Measurements from ENCODE around the gene DNAJC1. TPM values are rescaled to one million over a fixed set of nuclear protein-coding genes. Genes with fewer than 3 reads are reported as not detected.

DNAJC1 gene
- total RNA-seq, 4 donors from 2014 or later = 27.4 to 59.5 (median 37.6) TPM

GRCh38 chr10:21907436-21907835 is 96.1 kb downstream of the DNAJC1 start:
- intact Hi-C loops (cut with DNase I; ENCODE audit: low total_unique reads) = no loop called here
- no peaks in the 10 kb centered on the region for H3K27me3 ChIP-seq
- no peaks in the 10 kb centered on the region for H3K9me3 ChIP-seq
- no peaks in the 10 kb centered on the region for H3K36me3 ChIP-seq
- no peaks in the 10 kb centered on the region for H3K4me1 ChIP-seq
- no peak overlapping the region for H3K27ac ChIP-seq
- DNase-seq = no peak
- H3K4me3 ChIP-seq = no peak overlapping the region
- no peak for TF ChIP-seq POLR2A (IDR thresholded peaks at IDR 0.05)
- no peak for TF ChIP-seq CTCF (IDR thresholded peaks at IDR 0.05)

- intact Hi-C loops (cut with DNase I; ENCODE audit: low total_unique reads) = no loop called here
- Histone ChIP-seq H3K36me3 (no peaks in the 10 kb centered on the region), H3K4me3 (no peak overlapping the region), H3K9me3 (no peaks in the 10 kb centered on the region), H3K27ac (no peak overlapping the region), H3K4me1 (no peaks in the 10 kb centered on the region), H3K27me3 (no peaks in the 10 kb centered on the region)
- no peak for DNase-seq
- TF ChIP-seq POLR2A (IDR thresholded peaks at IDR 0.05) (no peak), CTCF (IDR thresholded peaks at IDR 0.05) (no peak)
Measured at GRCh38 chr10:21904930-21905329, 98.6 kb downstream of the DNAJC1 start.

GRCh38 chr10:21899736-21900135 is 103.8 kb downstream of the DNAJC1 start:
- TF ChIP-seq CTCF (IDR thresholded peaks at IDR 0.05) (no peak), POLR2A (IDR thresholded peaks at IDR 0.05) (no peak)
- Histone ChIP-seq H3K9me3 (no peaks in the 10 kb centered on the region), H3K36me3 (no peaks in the 10 kb centered on the region), H3K4me1 (no peaks in the 10 kb centered on the region), H3K27me3 (no peaks in the 10 kb centered on the region), H3K4me3 (no peak overlapping the region), H3K27ac (no peak overlapping the region)
- DNase-seq = no peak
- intact Hi-C loops (cut with DNase I; ENCODE audit: low total_unique reads) = no loop called here

GRCh38 chr10:21895932-21896331 is 107.6 kb downstream of the DNAJC1 start:
- no peak overlapping the region for H3K4me3 ChIP-seq
- H3K27me3 ChIP-seq = no peaks in the 10 kb centered on the region
- H3K27ac ChIP-seq = no peak overlapping the region
- DNase-seq = no peak
- peaks cover 4 to 17% of the 10 kb centered on the region in 2 donors for H3K9me3 ChIP-seq
- no peaks in the 10 kb centered on the region for H3K4me1 ChIP-seq
- intact Hi-C loops (cut with DNase I; ENCODE audit: low total_unique reads) = no loop called here
- no peak for TF ChIP-seq CTCF (IDR thresholded peaks at IDR 0.05)
- TF ChIP-seq POLR2A (IDR thresholded peaks at IDR 0.05) = no peak
- no peaks in the 10 kb centered on the region for H3K36me3 ChIP-seq

GRCh38 chr10:21894648-21895342 is 108.7 kb downstream of the DNAJC1 start:
- Histone ChIP-seq H3K27ac (no peak overlapping the region), H3K4me1 (no peaks in the 10 kb centered on the region), H3K4me3 (no peak overlapping the region), H3K9me3 (peaks cover 4 to 17% of the 10 kb centered on the region in 2 donors), H3K36me3 (no peaks in the 10 kb centered on the region), H3K27me3 (no peaks in the 10 kb centered on the region)
- intact Hi-C loops (cut with DNase I; ENCODE audit: low total_unique reads) = no loop called here
- DNase-seq = no peak
- TF ChIP-seq CTCF (IDR thresholded peaks at IDR 0.05) (no peak), POLR2A (IDR thresholded peaks at IDR 0.05) (no peak)
